ENCODE data around the gene DPEP1.

Gene DPEP1

DNA sequence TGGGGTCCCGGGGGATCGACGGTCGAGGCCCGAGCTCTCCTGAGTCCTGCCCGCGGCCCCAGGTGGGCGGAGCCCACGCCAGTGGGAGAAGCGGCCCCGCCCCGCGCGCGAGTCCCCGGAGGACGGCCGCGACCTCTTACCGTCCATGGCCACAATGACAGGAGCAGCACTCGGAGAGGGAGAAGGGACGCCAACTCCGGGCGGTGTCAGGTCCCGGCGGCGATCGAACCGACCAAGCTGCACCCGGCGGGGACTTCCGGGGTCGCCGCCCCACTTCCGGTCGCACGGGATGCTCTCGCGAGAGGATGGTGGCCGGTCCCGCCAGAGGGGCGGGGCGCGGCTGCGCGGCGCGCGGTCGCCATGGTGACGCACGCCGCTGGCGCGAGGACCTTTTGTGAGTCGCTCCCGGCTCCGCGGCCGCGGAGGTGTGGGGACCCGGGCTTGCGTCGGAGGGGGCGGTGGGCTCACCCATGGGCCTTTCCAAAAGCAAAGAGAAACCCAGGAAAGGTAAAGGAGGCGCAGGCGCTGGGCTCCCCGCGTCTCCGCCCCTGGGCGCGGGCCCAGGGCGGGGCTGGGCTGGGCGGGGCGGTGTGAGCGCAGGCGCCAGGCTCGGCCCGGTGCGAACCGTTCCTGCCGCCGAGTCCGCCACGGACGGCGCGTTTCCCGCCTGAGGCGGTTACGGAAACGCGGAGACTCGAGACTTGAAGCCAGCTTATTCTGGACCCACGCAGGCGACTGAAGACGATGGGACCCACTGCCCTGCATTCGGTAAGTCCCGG lies 44.2 kb downstream of the DPEP1 start, which contains the start of the genes CHMP1A and SPATA33:
Gene CHMP1A (minus strand): TSS at position 267 of the 779 bp plus-strand sequence. CDS start 120 bp downstream, at position 147.
Gene SPATA33 (plus strand): TSS at position 395 of the 779 bp plus-strand sequence. CDS start 76 bp downstream, at position 471.
- Histone ChIP-seq H3K4me2 (ENCODE audit: low read length) (peak within 1 kb of the TSS; percentile 97), H3K27me3 (ENCODE audit: insufficient read depth, low read length) (no peaks in the 10 kb centered on the region), H3K9me2 (ENCODE audit: low read depth, low read length) (no peaks in the 10 kb centered on the region), H3K4me3 (ENCODE audit: low read depth, low read length, poor library complexity, severe bottlenecking) (peak within 1 kb of the TSS; percentile 98), H3K9me3 (ENCODE audit: low read length) (no peaks in the 10 kb centered on the region), H3K27ac (ENCODE audit: low read depth, low read length, poor library complexity, severe bottlenecking) (peak within 1 kb of the TSS; percentile 62), H3K79me2 (ENCODE audit: insufficient read depth, low read length) (peaks cover 21% of the 10 kb centered on the region), H2AFZ (ENCODE audit: low read length) (peak within 1 kb of the TSS; percentile 89; the same call in 1 of the 2 replicates), H3K9ac (ENCODE audit: low read length) (peak within 1 kb of the TSS; percentile 99), H4K20me1 (ENCODE audit: insufficient read depth, low read length) (no peaks in the 10 kb centered on the region), H3K4me1 (ENCODE audit: insufficient read depth, low read length, severe bottlenecking) (peaks cover 23% of the 10 kb centered on the region), H3F3A (ENCODE audit: insufficient read depth, low read length) (no peaks in the 10 kb centered on the region), H3K36me3 (ENCODE audit: insufficient read depth, low read length) (peaks cover 41% of the 10 kb centered on the region)
- TF ChIP-seq, protein P1, sequence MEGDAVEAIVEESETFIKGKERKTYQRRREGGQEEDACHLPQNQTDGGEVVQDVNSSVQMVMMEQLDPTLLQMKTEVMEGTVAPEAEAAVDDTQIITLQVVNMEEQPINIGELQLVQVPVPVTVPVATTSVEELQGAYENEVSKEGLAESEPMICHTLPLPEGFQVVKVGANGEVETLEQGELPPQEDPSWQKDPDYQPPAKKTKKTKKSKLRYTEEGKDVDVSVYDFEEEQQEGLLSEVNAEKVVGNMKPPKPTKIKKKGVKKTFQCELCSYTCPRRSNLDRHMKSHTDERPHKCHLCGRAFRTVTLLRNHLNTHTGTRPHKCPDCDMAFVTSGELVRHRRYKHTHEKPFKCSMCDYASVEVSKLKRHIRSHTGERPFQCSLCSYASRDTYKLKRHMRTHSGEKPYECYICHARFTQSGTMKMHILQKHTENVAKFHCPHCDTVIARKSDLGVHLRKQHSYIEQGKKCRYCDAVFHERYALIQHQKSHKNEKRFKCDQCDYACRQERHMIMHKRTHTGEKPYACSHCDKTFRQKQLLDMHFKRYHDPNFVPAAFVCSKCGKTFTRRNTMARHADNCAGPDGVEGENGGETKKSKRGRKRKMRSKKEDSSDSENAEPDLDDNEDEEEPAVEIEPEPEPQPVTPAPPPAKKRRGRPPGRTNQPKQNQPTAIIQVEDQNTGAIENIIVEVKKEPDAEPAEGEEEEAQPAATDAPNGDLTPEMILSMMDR (IDR thresholded peaks at IDR 0.05; ENCODE audit: low read length), result no peak
- no peak for TF ChIP-seq EZH2 (IDR thresholded peaks at IDR 0.05; ENCODE audit: borderline replicate concordance, low read length)

DNA sequence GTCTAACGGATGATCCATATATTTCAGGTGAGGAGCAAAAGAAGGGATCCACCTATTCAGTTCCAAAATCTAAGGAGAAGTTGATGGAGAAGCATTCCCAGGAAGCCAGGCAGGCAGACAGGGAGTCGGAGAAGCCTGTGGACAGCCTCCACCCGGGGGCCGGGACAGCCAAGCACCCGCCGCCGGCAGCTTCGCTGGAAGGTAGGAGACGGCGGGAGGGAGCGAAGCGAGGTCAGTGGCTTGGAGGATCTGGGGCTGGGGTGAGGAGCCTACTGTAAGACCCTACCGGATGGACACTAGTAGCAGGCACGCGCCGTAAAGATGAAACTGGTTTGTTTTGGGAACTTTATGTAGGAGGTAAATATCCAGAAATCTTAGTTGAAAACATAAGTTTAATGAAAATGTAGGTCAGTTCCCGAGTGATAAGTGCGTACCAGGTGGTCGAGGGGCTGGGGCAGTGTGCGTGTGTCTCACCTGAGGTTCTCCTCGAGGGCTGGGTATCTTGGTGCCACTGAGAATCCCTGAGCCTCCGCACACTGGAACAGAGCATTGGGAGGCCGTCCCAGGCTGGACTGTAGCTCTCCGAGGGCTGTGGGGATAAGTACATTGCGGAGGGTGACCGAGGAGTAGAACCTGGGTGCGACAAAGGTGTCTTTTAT lies 44.9 kb downstream of the DPEP1 start:
- Histone ChIP-seq H3K4me1 (ENCODE audit: insufficient read depth, low read length, severe bottlenecking) (peaks cover 23% of the 10 kb centered on the region), H3K9me2 (ENCODE audit: low read depth, low read length) (no peaks in the 10 kb centered on the region), H3K27ac (ENCODE audit: low read depth, low read length, poor library complexity, severe bottlenecking) (peak overlapping the region; percentile 62), H3K4me2 (ENCODE audit: low read length) (peak overlapping the region; percentile 97), H2AFZ (ENCODE audit: low read length) (peak overlapping the region; percentile 89; the same call in 1 of the 2 replicates), H3K9me3 (ENCODE audit: low read length) (no peaks in the 10 kb centered on the region), H3K36me3 (ENCODE audit: insufficient read depth, low read length) (peaks cover 48% of the 10 kb centered on the region), H3K27me3 (ENCODE audit: insufficient read depth, low read length) (no peaks in the 10 kb centered on the region), H3K4me3 (ENCODE audit: low read depth, low read length, poor library complexity, severe bottlenecking) (peak overlapping the region; percentile 98), H3K79me2 (ENCODE audit: insufficient read depth, low read length) (peaks cover 21% of the 10 kb centered on the region), H4K20me1 (ENCODE audit: insufficient read depth, low read length) (no peaks in the 10 kb centered on the region), H3K9ac (ENCODE audit: low read length) (peak overlapping the region; percentile 99), H3F3A (ENCODE audit: insufficient read depth, low read length) (no peaks in the 10 kb centered on the region)
- TF ChIP-seq, protein P1 (IDR thresholded peaks at IDR 0.05; ENCODE audit: low read length), result no peak
- no peak for TF ChIP-seq EZH2 (IDR thresholded peaks at IDR 0.05; ENCODE audit: borderline replicate concordance, low read length)

- Histone ChIP-seq H3K36me3 (ENCODE audit: insufficient read depth, low read length) (peaks cover 57% of the 10 kb centered on the region), H3K4me1 (ENCODE audit: insufficient read depth, low read length, severe bottlenecking) (peaks cover 23% of the 10 kb centered on the region)
These were observed 46.7 kb downstream of the DPEP1 start for GRCh38 chr16:89660146-89660545.

More at GRCh38 chr16:89660146-89660545, 46.7 kb downstream of the DPEP1 start:
- no peaks in the 10 kb centered on the region for H4K20me1 ChIP-seq (ENCODE audit: insufficient read depth, low read length)
- no peak overlapping the region for H3K4me3 ChIP-seq (ENCODE audit: low read depth, low read length, poor library complexity, severe bottlenecking)
- no peak overlapping the region for H2AFZ ChIP-seq (ENCODE audit: low read length)
- H3F3A ChIP-seq (ENCODE audit: insufficient read depth, low read length), result no peaks in the 10 kb centered on the region
- TF ChIP-seq, protein P1 (IDR thresholded peaks at IDR 0.05; ENCODE audit: low read length), result no peak
- TF ChIP-seq EZH2 (IDR thresholded peaks at IDR 0.05; ENCODE audit: borderline replicate concordance, low read length), result no peak
- H3K27me3 ChIP-seq (ENCODE audit: insufficient read depth, low read length), result no peaks in the 10 kb centered on the region
- no peak overlapping the region for H3K4me2 ChIP-seq (ENCODE audit: low read length)
- no peaks in the 10 kb centered on the region for H3K9me3 ChIP-seq (ENCODE audit: low read length)
- H3K27ac ChIP-seq (ENCODE audit: low read depth, low read length, poor library complexity, severe bottlenecking), result no peak overlapping the region
- H3K9me2 ChIP-seq (ENCODE audit: low read depth, low read length), result no peaks in the 10 kb centered on the region
- H3K79me2 ChIP-seq (ENCODE audit: insufficient read depth, low read length), result peaks cover 21% of the 10 kb centered on the region
- H3K9ac ChIP-seq (ENCODE audit: low read length), result no peak overlapping the region
